DND-41 (cell line): ENCODE results near the gene RXRB.

Source experiments
- EZH2 ChIP-seq: IDR thresholded peaks from 3 replicates; pipeline ENCODE4 v1.6.1; 2012; ENCODE audit warnings: borderline replicate concordance, low read depth, mild to moderate bottlenecking, moderate library complexity, low read length, inconsistent platforms; ENCODE audit not compliant: severe bottlenecking
- TF ChIP-seq, protein P1 (sequence below): IDR thresholded peaks from 2 replicates; pipeline ENCODE4 v1.5.1; 2012; ENCODE audit warnings: borderline replicate concordance, low read length, moderate library complexity, mild to moderate bottlenecking; ENCODE audit not compliant: poor library complexity, severe bottlenecking; ENCODE audit errors: extremely low read depth

DNA sequence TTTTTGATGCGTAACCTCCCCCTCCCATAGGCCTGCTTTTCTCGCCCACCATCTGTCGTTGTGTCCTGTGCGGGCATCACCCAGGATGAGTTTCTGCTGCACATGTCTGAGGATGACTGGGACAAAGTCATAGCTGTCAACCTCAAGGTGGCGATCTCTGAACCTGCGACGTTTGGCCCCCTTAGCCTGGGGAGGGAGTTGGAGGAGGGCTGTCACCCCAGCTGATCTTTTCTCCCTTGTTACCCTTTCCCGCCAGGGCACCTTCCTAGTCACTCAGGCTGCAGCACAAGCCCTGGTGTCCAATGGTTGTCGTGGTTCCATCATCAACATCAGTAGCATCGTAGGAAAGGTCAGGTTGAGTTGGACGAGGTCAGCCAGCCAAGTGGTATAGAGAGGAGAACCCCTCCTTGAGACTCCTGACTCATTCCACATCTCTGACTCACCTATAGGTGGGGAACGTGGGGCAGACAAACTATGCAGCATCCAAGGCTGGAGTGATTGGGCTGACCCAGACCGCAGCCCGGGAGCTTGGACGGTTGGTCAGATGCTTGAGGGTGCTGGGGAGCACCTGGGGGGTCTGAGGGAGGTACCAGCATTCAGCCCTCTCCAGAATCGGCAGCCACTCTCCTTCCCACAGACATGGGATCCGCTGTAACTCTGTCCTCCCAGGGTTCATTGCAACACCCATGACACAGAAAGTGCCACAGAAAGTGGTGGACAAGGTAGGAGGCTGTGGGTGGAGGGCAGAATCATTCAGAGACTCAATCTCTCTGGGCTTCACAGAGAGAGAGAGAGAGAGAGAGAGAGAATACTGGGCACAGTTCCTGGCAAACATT, 4.9 kb upstream of the RXRB start:
- TF ChIP-seq EZH2, result no peak
- TF ChIP-seq, protein P1, sequence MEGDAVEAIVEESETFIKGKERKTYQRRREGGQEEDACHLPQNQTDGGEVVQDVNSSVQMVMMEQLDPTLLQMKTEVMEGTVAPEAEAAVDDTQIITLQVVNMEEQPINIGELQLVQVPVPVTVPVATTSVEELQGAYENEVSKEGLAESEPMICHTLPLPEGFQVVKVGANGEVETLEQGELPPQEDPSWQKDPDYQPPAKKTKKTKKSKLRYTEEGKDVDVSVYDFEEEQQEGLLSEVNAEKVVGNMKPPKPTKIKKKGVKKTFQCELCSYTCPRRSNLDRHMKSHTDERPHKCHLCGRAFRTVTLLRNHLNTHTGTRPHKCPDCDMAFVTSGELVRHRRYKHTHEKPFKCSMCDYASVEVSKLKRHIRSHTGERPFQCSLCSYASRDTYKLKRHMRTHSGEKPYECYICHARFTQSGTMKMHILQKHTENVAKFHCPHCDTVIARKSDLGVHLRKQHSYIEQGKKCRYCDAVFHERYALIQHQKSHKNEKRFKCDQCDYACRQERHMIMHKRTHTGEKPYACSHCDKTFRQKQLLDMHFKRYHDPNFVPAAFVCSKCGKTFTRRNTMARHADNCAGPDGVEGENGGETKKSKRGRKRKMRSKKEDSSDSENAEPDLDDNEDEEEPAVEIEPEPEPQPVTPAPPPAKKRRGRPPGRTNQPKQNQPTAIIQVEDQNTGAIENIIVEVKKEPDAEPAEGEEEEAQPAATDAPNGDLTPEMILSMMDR, result peak; percentile 55
